Measurements from ENCODE around the gene PARD6G. TPM values are rescaled to one million over a fixed set of nuclear protein-coding genes. Genes with fewer than 3 reads are reported as not detected.

PARD6G gene
- total RNA-seq, 4 donors from 2014 or later, result 33.3 to 64.1 (median 46.2) TPM

DNA sequence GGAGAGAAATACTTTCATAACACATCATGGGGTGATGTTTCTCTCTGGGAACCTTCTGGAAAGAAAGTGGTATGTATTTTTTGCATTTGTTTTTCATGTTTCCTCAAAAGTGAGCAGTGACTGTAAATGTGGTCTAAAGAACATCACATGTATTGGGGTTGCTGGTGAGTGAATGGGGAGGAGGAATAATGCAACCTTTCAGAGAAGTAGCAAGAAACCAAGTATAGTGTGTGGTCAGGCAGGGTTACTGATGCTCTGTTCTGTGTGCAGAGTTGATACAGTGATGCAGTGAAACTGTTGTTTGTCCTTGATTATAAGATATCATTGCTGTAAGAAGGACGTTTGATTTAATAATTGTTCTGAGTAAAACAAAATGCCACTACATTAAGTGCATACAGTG is 114.2 kb downstream of the PARD6G start:
- 86 to 87% methylated on average over 1 of the region's 1 CpG for WGBS, 2 donors
- TF ChIP-seq POLR2A (IDR thresholded peaks at IDR 0.05), result no peak
- TF ChIP-seq, protein P1, sequence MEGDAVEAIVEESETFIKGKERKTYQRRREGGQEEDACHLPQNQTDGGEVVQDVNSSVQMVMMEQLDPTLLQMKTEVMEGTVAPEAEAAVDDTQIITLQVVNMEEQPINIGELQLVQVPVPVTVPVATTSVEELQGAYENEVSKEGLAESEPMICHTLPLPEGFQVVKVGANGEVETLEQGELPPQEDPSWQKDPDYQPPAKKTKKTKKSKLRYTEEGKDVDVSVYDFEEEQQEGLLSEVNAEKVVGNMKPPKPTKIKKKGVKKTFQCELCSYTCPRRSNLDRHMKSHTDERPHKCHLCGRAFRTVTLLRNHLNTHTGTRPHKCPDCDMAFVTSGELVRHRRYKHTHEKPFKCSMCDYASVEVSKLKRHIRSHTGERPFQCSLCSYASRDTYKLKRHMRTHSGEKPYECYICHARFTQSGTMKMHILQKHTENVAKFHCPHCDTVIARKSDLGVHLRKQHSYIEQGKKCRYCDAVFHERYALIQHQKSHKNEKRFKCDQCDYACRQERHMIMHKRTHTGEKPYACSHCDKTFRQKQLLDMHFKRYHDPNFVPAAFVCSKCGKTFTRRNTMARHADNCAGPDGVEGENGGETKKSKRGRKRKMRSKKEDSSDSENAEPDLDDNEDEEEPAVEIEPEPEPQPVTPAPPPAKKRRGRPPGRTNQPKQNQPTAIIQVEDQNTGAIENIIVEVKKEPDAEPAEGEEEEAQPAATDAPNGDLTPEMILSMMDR (IDR thresholded peaks at IDR 0.05), result no peak
- H3K36me3 ChIP-seq, result peaks cover 29 to 34% of the 10 kb centered on the region in 2 donors
- intact Hi-C loops (cut with DNase I), result no loop called here
- H3K27me3 ChIP-seq, result no peaks in the 10 kb centered on the region
- no peak overlapping the region for H3K4me3 ChIP-seq (replicated peaks in 1 of 3)
- H3K27ac ChIP-seq, result no peak overlapping the region
- no peak for DNase-seq
- no peaks in the 10 kb centered on the region for H3K4me1 ChIP-seq
- H3K9me3 ChIP-seq, result no peaks in the 10 kb centered on the region

DNA sequence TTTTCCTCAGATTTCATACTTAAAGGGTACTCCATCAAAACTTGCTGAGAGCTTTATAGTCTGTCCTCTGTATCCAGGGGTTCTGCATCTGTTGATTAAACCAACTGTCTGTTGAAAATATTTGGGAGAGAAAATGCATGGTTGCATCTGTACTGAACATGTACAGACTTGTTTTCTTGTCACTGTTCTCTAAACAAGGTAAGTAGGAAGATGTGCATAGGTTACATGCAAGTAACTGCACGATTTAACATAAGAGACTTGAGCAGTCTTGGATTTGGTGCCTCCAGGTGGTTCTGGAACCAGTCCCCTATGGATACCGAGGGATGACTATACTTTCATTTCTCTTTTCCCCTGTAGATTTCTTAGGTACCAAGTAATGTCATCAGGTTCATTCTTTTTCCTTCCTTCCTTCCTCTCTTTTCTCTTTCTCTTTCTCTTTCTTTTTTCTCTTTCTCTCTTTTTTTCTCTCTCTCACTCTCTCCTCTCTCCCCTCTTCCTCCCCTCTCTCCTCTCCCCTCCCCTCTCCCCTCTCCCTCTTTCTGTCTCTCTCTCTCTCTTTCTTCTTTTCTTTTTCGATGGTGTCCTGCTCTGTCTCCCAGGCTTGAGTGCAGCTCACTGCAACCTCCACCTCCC is 115.0 kb downstream of the PARD6G start:
- no peaks in the 10 kb centered on the region for H3K4me1 ChIP-seq
- TF ChIP-seq POLR2A (IDR thresholded peaks at IDR 0.05), result no peak
- TF ChIP-seq, protein P1 (IDR thresholded peaks at IDR 0.05), result no peak
- H3K27me3 ChIP-seq, result no peaks in the 10 kb centered on the region
- H3K4me3 ChIP-seq (replicated peaks in 1 of 3), result no peak overlapping the region
- no peaks in the 10 kb centered on the region for H3K9me3 ChIP-seq
- WGBS, 2 donors, result 88 to 89% methylated on average over 3 of the region's 3 CpGs
- peaks cover 21 to 25% of the 10 kb centered on the region in 2 donors for H3K36me3 ChIP-seq
- H3K27ac ChIP-seq, result no peak overlapping the region
- DNase-seq, result no peak
- intact Hi-C loops (cut with DNase I), result no loop called here

DNA sequence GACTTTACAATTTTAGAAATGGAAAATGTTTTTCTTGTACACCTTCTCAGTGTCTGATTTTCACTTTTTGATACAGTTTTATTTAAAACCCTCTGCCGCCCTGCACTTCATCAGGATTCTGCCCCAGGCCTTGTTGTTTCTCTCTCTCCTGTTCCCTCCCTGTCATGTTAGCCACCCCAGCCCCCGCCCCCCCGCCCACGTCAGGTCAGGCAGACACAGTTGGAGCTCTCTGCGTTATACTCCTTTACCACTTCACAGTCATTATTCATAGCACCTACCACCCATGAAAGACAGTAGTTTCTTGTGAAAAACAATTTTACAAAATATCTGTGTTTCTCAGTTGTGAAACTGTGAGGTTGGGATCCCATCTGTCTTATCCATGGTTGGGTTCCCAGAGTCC is 116.8 kb downstream of the PARD6G start:
- TF ChIP-seq, protein P1 (IDR thresholded peaks at IDR 0.05), result no peak
- no peak for TF ChIP-seq POLR2A (IDR thresholded peaks at IDR 0.05)

DNA sequence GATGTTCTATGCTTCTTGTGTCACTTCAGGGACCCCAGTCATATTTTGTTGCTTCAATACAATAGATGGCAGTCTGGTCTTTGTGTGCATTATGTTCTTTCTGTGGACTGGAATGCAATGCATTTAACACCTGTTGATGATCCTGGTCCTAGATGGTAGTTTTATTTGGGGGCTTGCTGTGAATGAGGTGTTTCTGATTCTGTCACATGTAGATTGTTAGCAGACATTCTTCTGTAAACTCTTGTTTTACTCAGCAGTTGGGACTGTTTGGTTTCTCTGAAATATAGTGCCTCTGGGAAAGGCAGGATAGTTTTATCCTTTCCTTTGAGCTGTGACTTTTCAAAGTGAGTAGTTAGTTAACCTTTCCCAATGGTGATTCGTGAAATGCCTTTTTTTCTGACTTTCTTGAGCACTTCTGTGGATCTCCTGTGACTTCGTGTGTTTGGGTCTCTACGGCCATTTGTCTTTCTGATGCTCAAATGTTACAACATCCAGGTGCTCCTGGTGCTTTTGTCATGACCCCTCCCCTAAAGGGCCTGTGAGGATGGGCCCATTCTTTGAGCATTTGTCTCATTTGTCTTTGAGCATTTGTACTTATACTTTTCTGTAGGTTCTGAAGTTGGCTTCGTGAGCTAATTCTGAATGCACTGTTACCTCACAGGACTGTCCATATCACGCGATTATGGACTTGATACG is 117.5 kb downstream of the PARD6G start:
- Histone ChIP-seq H3K27ac (no peak overlapping the region), H3K4me3 (replicated peaks in 1 of 3) (no peak overlapping the region), H3K36me3 (peaks cover 0 to 4% of the 10 kb centered on the region in 2 donors), H3K4me1 (no peaks in the 10 kb centered on the region), H3K9me3 (no peaks in the 10 kb centered on the region), H3K27me3 (no peaks in the 10 kb centered on the region)
- TF ChIP-seq POLR2A (IDR thresholded peaks at IDR 0.05), result no peak
- TF ChIP-seq, protein P1 (IDR thresholded peaks at IDR 0.05), result no peak
- no peak for DNase-seq
- WGBS, 2 donors, result 67 to 95% methylated on average over 7 of the region's 7 CpGs
- intact Hi-C loops (cut with DNase I), result no loop called here

More for the DNA sequence above, 116.8 kb downstream of the PARD6G start:
- Histone ChIP-seq H3K4me3 (replicated peaks in 1 of 3) (no peak overlapping the region), H3K27ac (no peak overlapping the region), H3K4me1 (no peaks in the 10 kb centered on the region), H3K27me3 (no peaks in the 10 kb centered on the region), H3K9me3 (no peaks in the 10 kb centered on the region), H3K36me3 (peaks cover 4 to 8% of the 10 kb centered on the region in 2 donors)
- intact Hi-C loops (cut with DNase I), result no loop called here
- WGBS, 2 donors, result 72 to 85% methylated on average over 5 of the region's 5 CpGs
- DNase-seq, result no peak

DNA sequence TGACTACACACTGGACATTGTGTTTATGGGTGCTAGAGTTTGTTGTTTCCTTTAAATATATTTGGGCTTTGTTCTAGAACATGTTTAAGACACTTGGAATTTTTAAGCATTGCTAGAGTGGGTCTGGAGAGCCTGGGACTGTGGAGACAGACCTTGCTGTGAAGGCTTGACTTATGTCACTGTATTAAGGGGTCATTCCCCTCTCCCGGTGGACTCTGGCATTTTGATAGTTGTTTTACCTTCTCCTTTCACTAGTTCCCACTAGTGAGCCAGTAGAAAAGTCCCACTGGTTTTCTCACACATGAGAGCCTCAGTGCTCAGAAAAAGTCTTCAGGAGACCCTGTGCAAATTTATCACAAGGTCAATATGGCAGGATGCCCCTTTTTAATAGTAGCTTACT is 119.7 kb downstream of the PARD6G start:
- no peaks in the 10 kb centered on the region for H3K36me3 ChIP-seq
- no peak overlapping the region for H3K27ac ChIP-seq
- no peaks in the 10 kb centered on the region for H3K27me3 ChIP-seq
- H3K9me3 ChIP-seq, result no peaks in the 10 kb centered on the region
- no peak overlapping the region for H3K4me3 ChIP-seq (replicated peaks in 1 of 3)
- intact Hi-C loops (cut with DNase I), result no loop called here
- no peak for DNase-seq
- WGBS, 2 donors, result 86 to 91% methylated on average over 1 of the region's 1 CpG
- TF ChIP-seq, protein P1 (IDR thresholded peaks at IDR 0.05), result no peak
- TF ChIP-seq POLR2A (IDR thresholded peaks at IDR 0.05), result no peak
- H3K4me1 ChIP-seq, result no peaks in the 10 kb centered on the region

Data from thyroid gland (tissue), 4 donors.